RKO (cell line): ENCODE results near the gene PINLYP.
A peak's percentile ranks its signal among the peaks of the same experiment; 100 is the strongest.
"Not testable (repeated sequence)": the region's sequence is repeated elsewhere in the genome, so short reads cannot be mapped to it uniquely, and the experiment has no call there.

Source experiments
- DNase-seq: peaks from one replicate; pipeline ENCODE4 v3.0.0-alpha.2; 2016; ENCODE audit warnings: low spot score

PINLYP gene

GRCh38 chr19:43575156-43575950 is at the start of gene PINLYP, which contains the start of gene XRCC1:
PINLYP (plus strand) TSS chr19:43575801; CDS start chr19:43577192, 1,391 bp downstream.
XRCC1 (minus strand) TSS chr19:43575527; CDS start chr19:43575458, 69 bp downstream.
- DNase-seq: peak; percentile 98

GRCh38 chr19:43525836-43526771 is 49.5 kb upstream of the PINLYP start:
- peak; percentile 61 for DNase-seq

- DNase-seq: peak; percentile 78
Observed at GRCh38 chr19:43526884-43527859, 48.4 kb upstream of the PINLYP start, which contains the start of gene ETHE1. ETHE1 (minus strand) TSS chr19:43527201; CDS start chr19:43527177, 24 bp downstream.

- DNase-seq: peak; percentile 43
Observed at GRCh38 chr19:43527860-43528622, 47.6 kb upstream of the PINLYP start.

- DNase-seq: no peak
Observed at GRCh38 chr19:43532571-43532961, 43.0 kb upstream of the PINLYP start.

- peak; percentile 92 for DNase-seq
Observed at GRCh38 chr19:43532962-43533545, 42.5 kb upstream of the PINLYP start, which contains the start of gene ZNF575. ZNF575 (plus strand) TSS chr19:43533188; CDS start chr19:43534423, 1,235 bp downstream.

- peak; percentile 100 for DNase-seq
Observed at GRCh38 chr19:43533546-43534304, 41.9 kb upstream of the PINLYP start.

- DNase-seq: no peak
Observed at GRCh38 chr19:43534305-43534815, 41.2 kb upstream of the PINLYP start.

GRCh38 chr19:43534816-43535761 is 40.5 kb upstream of the PINLYP start:
- peak; percentile 27 for DNase-seq

GRCh38 chr19:43538922-43539321 is 36.7 kb upstream of the PINLYP start:
- DNase-seq: no peak

GRCh38 chr19:43540381-43540780 is 35.2 kb upstream of the PINLYP start:
- no peak for DNase-seq

GRCh38 chr19:43541920-43542650 is 33.5 kb upstream of the PINLYP start:
- no peak for DNase-seq

- no peak for DNase-seq
Observed at GRCh38 chr19:43544077-43544476, 31.5 kb upstream of the PINLYP start.

- DNase-seq: no peak
Observed at GRCh38 chr19:43545276-43545675, 30.3 kb upstream of the PINLYP start.

- no peak for DNase-seq
Observed at GRCh38 chr19:43545981-43546380, 29.6 kb upstream of the PINLYP start.

- DNase-seq: no peak
Observed at GRCh38 chr19:43546581-43546980, 29.0 kb upstream of the PINLYP start.

- not testable (repeated sequence) for DNase-seq
Observed at GRCh38 chr19:43547926-43548325, 27.7 kb upstream of the PINLYP start.
